HEK293T (cell line): ENCODE measurements around the gene RRP15.

Experiments
- CTCF ChIA-PET: fragments of 350-600 bp; formaldehyde crosslinking; extraction: SDS; loops from one replicate; lab custom pipeline; 2021; ENCODE audit warnings: antibody characterized with exemption, inconsistent platforms; lab: Yijun Ruan, JAX
- POLR2A ChIA-PET: fragments of 350-600 bp; formaldehyde crosslinking; extraction: SDS; loops from one replicate; lab custom pipeline; 2020; ENCODE audit warnings: antibody characterized with exemption, inconsistent platforms; lab: Yijun Ruan, JAX
- DNase-seq: peaks from one replicate; pipeline ENCODE4 v3.0.0; 2012; ENCODE audit warnings: mixed read lengths; ENCODE audit errors: extremely low spot score
- ARNT ChIP-seq: fragments of 450-650 bp; IDR thresholded peaks from 2 replicates; pipeline ENCODE4 v1.6.1; 2017; ENCODE audit warnings: mild to moderate bottlenecking
- BHLHE40 ChIP-seq: fragments of 450-650 bp; IDR thresholded peaks from 2 replicates; pipeline ENCODE4 v1.6.1; 2016; ENCODE audit warnings: mild to moderate bottlenecking, moderate library complexity, borderline replicate concordance
- CTBP1 ChIP-seq: fragments of 450-650 bp; IDR thresholded peaks from 2 replicates; pipeline ENCODE4 v1.6.1; 2016; ENCODE audit warnings: borderline replicate concordance
- ELF4 ChIP-seq: fragments of 450-650 bp; IDR thresholded peaks from 2 replicates; pipeline ENCODE4 v1.6.1; 2017; ENCODE audit warnings: antibody characterized with exemption
- FOXA1 ChIP-seq: fragments of 450-650 bp; IDR thresholded peaks from 2 replicates; pipeline ENCODE4 v1.6.1; 2016; ENCODE audit warnings: mild to moderate bottlenecking
- FOXK2 ChIP-seq: fragments of 450-650 bp; IDR thresholded peaks from 2 replicates; pipeline ENCODE4 v1.6.1; 2016; ENCODE audit warnings: mild to moderate bottlenecking
- FOXM1 ChIP-seq: fragments of 450-650 bp; IDR thresholded peaks from 2 replicates; pipeline ENCODE4 v1.6.1; 2017; ENCODE audit warnings: mild to moderate bottlenecking, borderline replicate concordance
- HDGF ChIP-seq: fragments of 450-650 bp; IDR thresholded peaks from 2 replicates; pipeline ENCODE4 v1.6.1; 2017; ENCODE audit warnings: antibody characterized with exemption, borderline replicate concordance
- L3MBTL2 ChIP-seq: fragments of 450-650 bp; conservative IDR thresholded peaks from 2 replicates; pipeline ENCODE4 v1.6.1; 2016; ENCODE audit warnings: mild to moderate bottlenecking
- LEF1 ChIP-seq: fragments of 450-650 bp; IDR thresholded peaks from 2 replicates; pipeline ENCODE4 v1.6.1; 2017; ENCODE audit warnings: mild to moderate bottlenecking, borderline replicate concordance
- NFRKB ChIP-seq: fragments of 450-650 bp; IDR thresholded peaks from 2 replicates; pipeline ENCODE4 v1.6.1; 2016; ENCODE audit warnings: mild to moderate bottlenecking, moderate library complexity
- PKNOX1 ChIP-seq: fragments of 450-650 bp; IDR thresholded peaks from 2 replicates; pipeline ENCODE4 v1.6.1; 2016
- SUZ12 ChIP-seq: fragments of 450-650 bp; IDR thresholded peaks from 2 replicates; pipeline ENCODE4 v1.6.1; 2016; ENCODE audit warnings: mild to moderate bottlenecking
- ZNF384 ChIP-seq: fragments of 450-650 bp; IDR thresholded peaks from 2 replicates; pipeline ENCODE4 v1.6.1; 2016

Gene RRP15

GRCh38 chr1:218298398-218298797 lies 13.3 kb downstream of the RRP15 start:
- DNase-seq = no peak
- CTCF ChIA-PET = no interaction called here
- no peak for TF ChIP-seq HDGF
- TF ChIP-seq LEF1 = no peak
- TF ChIP-seq SUZ12 = no peak
- no peak for TF ChIP-seq PKNOX1
- TF ChIP-seq L3MBTL2 = no peak
- no peak for TF ChIP-seq FOXM1
- TF ChIP-seq NFRKB = no peak
- TF ChIP-seq ZNF384 = no peak
- POLR2A ChIA-PET = no interaction called here

- DNase-seq = peak; percentile 38
- TF ChIP-seq FOXA1 (no peak), SUZ12 (no peak), HDGF (no peak), ARNT (no peak), FOXK2 (no peak), CTBP1 (no peak), BHLHE40 (no peak), ELF4 (no peak), NFRKB (no peak), PKNOX1 (no peak), ZNF384 (no peak)
- POLR2A ChIA-PET = interaction anchor here (0.8 kb wide), 1 partner anchor 14 kb away, joined by 5 read pairs; the partner anchor contains the start of gene RRP15
- CTCF ChIA-PET = interaction anchor here (0.6 to 1.0 kb wide), 4 partner anchors 31 to 546 kb away, joined by 3 to 4 read pairs (median 3); no protein-coding TSS in a partner anchor
Observed at GRCh38 chr1:218299416-218299815, 14.3 kb downstream of the RRP15 start.

- TF ChIP-seq PKNOX1 = no peak
- TF ChIP-seq L3MBTL2 = no peak
- TF ChIP-seq ARNT = no peak
- CTCF ChIA-PET = interaction anchor here (0.6 kb wide), 2 partner anchors 42 to 1107 kb away, joined by 3 read pairs; no protein-coding TSS in a partner anchor
- no peak for DNase-seq
- POLR2A ChIA-PET = no interaction called here
Observed at GRCh38 chr1:218301217-218301616, 16.1 kb downstream of the RRP15 start.

GRCh38 chr1:218302155-218302554 lies 17.1 kb downstream of the RRP15 start:
- no peak for DNase-seq
- TF ChIP-seq BHLHE40 = no peak
- TF ChIP-seq FOXA1 = no peak
- CTCF ChIA-PET = interaction anchor here (0.6 to 1.3 kb wide), 3 partner anchors 28 to 1265 kb away, joined by 3 to 4 read pairs (median 3); no protein-coding TSS in a partner anchor
- POLR2A ChIA-PET = interaction anchor here (0.8 kb wide), 1 partner anchor 17 kb away, joined by 4 read pairs; the partner anchor contains the start of gene RRP15

- DNase-seq = no peak
- POLR2A ChIA-PET = no interaction called here
- no peak for TF ChIP-seq FOXM1
- CTCF ChIA-PET = interaction anchor here (1.3 kb wide), 1 partner anchor 27 kb away, joined by 3 read pairs; no protein-coding TSS in a partner anchor
Observed at GRCh38 chr1:218303176-218303879, 18.2 kb downstream of the RRP15 start.

- CTCF ChIA-PET = interaction anchor here (0.6 kb wide), 2 partner anchors 367 to 882 kb away, joined by 4 to 9 read pairs; no protein-coding TSS in a partner anchor
- peak; percentile 69 for DNase-seq
- TF ChIP-seq PKNOX1 (peak; percentile 95), L3MBTL2 (peak; percentile 60), FOXA1 (no peak), LEF1 (no peak), BHLHE40 (no peak), HDGF (no peak)
- POLR2A ChIA-PET = interaction anchor here (1.4 kb wide), 1 partner anchor 20 kb away, joined by 5 read pairs; the partner anchor contains the start of gene RRP15
Observed at GRCh38 chr1:218304281-218305039, 19.4 kb downstream of the RRP15 start.
